Thyroid gland (tissue), 4 donors: ENCODE results near the gene FANCC. TPM values are rescaled to one million over a fixed set of nuclear protein-coding genes. Genes with fewer than 3 reads are reported as not detected.
A peak's percentile ranks its signal among the peaks of the same experiment; 100 is the strongest.

Source experiments
- DNase-seq, 2 donors: peaks; one replicate each; pipeline ENCODE4 v3.0.0-alpha.2; 2019
- H3K27ac ChIP-seq, 3 donors: fragments of 200-600 bp; sonication (generic); 1 replicate in 2 of 3; 2 replicates in 1 of 3; pipeline ENCODE4 v1.5.1; 2016 to 2019; ENCODE audit warnings: mild to moderate bottlenecking in 1 of 3, moderate library complexity in 1 of 3
- H3K27me3 ChIP-seq: fragments of 200-600 bp; sonication (generic); one replicate; pipeline ENCODE4 v1.5.1; 2019
- H3K36me3 ChIP-seq, 2 donors: fragments of 200-600 bp; sonication (generic); one replicate each; pipeline ENCODE4 v1.5.1; 2016 to 2019
- H3K4me1 ChIP-seq, 2 donors: fragments of 200-600 bp; sonication (generic); one replicate each; pipeline ENCODE4 v1.5.1; 2017 to 2019
- H3K4me3 ChIP-seq, 3 donors: fragments of 200-600 bp; sonication (generic); replicated peaks in 1 of 3; 1 replicate in 2 of 3; 2 replicates in 1 of 3; pipeline ENCODE4 v1.5.1; 2016; ENCODE audit warnings: mild to moderate bottlenecking in 1 of 3
- H3K9me3 ChIP-seq: fragments of 200-600 bp; sonication (generic); one replicate; pipeline ENCODE4 v1.5.1; 2017
- POLR2A ChIP-seq, 2 donors: fragments of 450-650 bp; IDR thresholded peaks; one replicate each; pipeline ENCODE4 v1.6.1; 2017; ENCODE audit warnings: antibody characterized with exemption in 2 of 2, mild to moderate bottlenecking in 2 of 2, moderate library complexity in 1 of 2
- WGBS, 2 donors: methylation state at CpG; one replicate each; pipeline ENCODE4 v1.1.5; 2017; 5-methylcytosine and 5-hydroxymethylcytosine counted together
- intact Hi-C: fragments of 100-400 bp; cut with DNase I; formaldehyde crosslinking; loops from one replicate; pipeline ENCODE4 v1.15.1; 2023
- total RNA-seq, 4 donors: library from RNA; depleted of rRNA; stranded (reverse); fragments of >200 nt; gene quantifications; one replicate each; pipeline ENCODE4 v1.2.3, GENCODE V29; 2016
- TF ChIP-seq, protein P1 (sequence below), 6 experiments: fragments of 200-600 bp in 3 of 6; fragments of 450-650 bp in 3 of 6; sonication (generic) in 3 of 6; IDR thresholded peaks; one replicate each; pipeline ENCODE4 v1.5.1; 2016 to 2019; ENCODE audit warnings: antibody characterized with exemption in 6 of 6, mild to moderate bottlenecking in 2 of 6, inconsistent platforms in 1 of 6, moderate library complexity in 1 of 6

FANCC gene
- total RNA-seq, 4 donors from 2014 or later: 13.9 to 15.0 (median 14.2) TPM

GRCh38 chr9:95307538-95307937 is 10.0 kb downstream of the FANCC start:
- H3K27me3 ChIP-seq: no peaks in the 10 kb centered on the region
- intact Hi-C loops: no loop called here
- no peak for TF ChIP-seq POLR2A (IDR thresholded peaks at IDR 0.05)
- TF ChIP-seq, protein P1, sequence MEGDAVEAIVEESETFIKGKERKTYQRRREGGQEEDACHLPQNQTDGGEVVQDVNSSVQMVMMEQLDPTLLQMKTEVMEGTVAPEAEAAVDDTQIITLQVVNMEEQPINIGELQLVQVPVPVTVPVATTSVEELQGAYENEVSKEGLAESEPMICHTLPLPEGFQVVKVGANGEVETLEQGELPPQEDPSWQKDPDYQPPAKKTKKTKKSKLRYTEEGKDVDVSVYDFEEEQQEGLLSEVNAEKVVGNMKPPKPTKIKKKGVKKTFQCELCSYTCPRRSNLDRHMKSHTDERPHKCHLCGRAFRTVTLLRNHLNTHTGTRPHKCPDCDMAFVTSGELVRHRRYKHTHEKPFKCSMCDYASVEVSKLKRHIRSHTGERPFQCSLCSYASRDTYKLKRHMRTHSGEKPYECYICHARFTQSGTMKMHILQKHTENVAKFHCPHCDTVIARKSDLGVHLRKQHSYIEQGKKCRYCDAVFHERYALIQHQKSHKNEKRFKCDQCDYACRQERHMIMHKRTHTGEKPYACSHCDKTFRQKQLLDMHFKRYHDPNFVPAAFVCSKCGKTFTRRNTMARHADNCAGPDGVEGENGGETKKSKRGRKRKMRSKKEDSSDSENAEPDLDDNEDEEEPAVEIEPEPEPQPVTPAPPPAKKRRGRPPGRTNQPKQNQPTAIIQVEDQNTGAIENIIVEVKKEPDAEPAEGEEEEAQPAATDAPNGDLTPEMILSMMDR (IDR thresholded peaks at IDR 0.05): no peak
- H3K27ac ChIP-seq: no peak overlapping the region
- no peaks in the 10 kb centered on the region for H3K36me3 ChIP-seq
- no peaks in the 10 kb centered on the region for H3K9me3 ChIP-seq
- no peak overlapping the region for H3K4me3 ChIP-seq
- peaks cover 3 to 21% of the 10 kb centered on the region in 2 donors for H3K4me1 ChIP-seq
- no peak for DNase-seq

DNA sequence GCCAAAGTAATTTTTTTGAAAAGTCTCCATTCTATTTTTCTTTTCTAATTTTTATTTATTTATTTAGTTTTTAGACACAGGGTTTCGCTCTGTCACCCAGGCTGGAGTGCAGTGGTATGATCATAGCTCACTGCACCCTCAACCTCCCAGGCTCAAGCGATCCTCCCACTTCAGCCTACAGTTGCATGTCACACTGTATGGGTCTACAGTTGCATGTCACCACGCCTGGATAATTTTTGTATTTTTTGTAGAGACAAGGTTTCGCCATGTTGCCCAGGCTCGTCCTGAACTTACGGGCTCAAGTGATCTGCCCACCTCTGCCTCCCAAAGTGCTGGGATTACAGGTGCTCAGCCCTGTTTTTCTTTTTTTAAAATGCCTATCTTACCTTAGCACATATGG is 10.7 kb downstream of the FANCC start:
- intact Hi-C loops: no loop called here
- peaks cover 3 to 21% of the 10 kb centered on the region in 2 donors for H3K4me1 ChIP-seq
- H3K9me3 ChIP-seq: no peaks in the 10 kb centered on the region
- DNase-seq: peak in 1 of 2 donors; percentile 24
- H3K27me3 ChIP-seq: no peaks in the 10 kb centered on the region
- H3K27ac ChIP-seq: no peak overlapping the region
- no peak overlapping the region for H3K4me3 ChIP-seq
- WGBS, 2 donors: 43 to 59% methylated on average over 6 of the region's 6 CpGs
- H3K36me3 ChIP-seq: no peaks in the 10 kb centered on the region
- TF ChIP-seq POLR2A (IDR thresholded peaks at IDR 0.05): no peak
- TF ChIP-seq, protein P1 (IDR thresholded peaks at IDR 0.05): no peak

- Histone ChIP-seq H3K4me3 (no peak overlapping the region), H3K27ac (no peak overlapping the region), H3K4me1 (peaks cover 7 to 21% of the 10 kb centered on the region in 2 donors), H3K36me3 (no peaks in the 10 kb centered on the region), H3K27me3 (no peaks in the 10 kb centered on the region), H3K9me3 (no peaks in the 10 kb centered on the region)
- intact Hi-C loops: no loop called here
- no peak for DNase-seq
- 80 to 94% methylated on average over 3 of the region's 3 CpGs for WGBS, 2 donors
- TF ChIP-seq, protein P1 (IDR thresholded peaks at IDR 0.05): no peak
- no peak for TF ChIP-seq POLR2A (IDR thresholded peaks at IDR 0.05)
Observed at GRCh38 chr9:95305770-95306492, 11.6 kb downstream of the FANCC start.

GRCh38 chr9:95302479-95302878 is 15.0 kb downstream of the FANCC start:
- 63 to 70% methylated on average over 5 of the region's 5 CpGs for WGBS, 2 donors

GRCh38 chr9:95297760-95298159 is 19.7 kb downstream of the FANCC start:
- WGBS, 2 donors: 98% methylated on average over 1 of the region's 1 CpG
- intact Hi-C loops: no loop called here
- Histone ChIP-seq H3K27ac (no peak overlapping the region), H3K36me3 (no peaks in the 10 kb centered on the region), H3K9me3 (no peaks in the 10 kb centered on the region), H3K27me3 (no peaks in the 10 kb centered on the region), H3K4me1 (peaks cover 18 to 21% of the 10 kb centered on the region in 2 donors), H3K4me3 (no peak overlapping the region)
- no peak for DNase-seq
- no peak for TF ChIP-seq POLR2A (IDR thresholded peaks at IDR 0.05)
- TF ChIP-seq, protein P1 (IDR thresholded peaks at IDR 0.05): no peak

More at GRCh38 chr9:95302479-95302878, 15.0 kb downstream of the FANCC start:
- no peak overlapping the region for H3K27ac ChIP-seq
- H3K9me3 ChIP-seq: no peaks in the 10 kb centered on the region
- intact Hi-C loops: no loop called here
- DNase-seq: no peak
- no peak for TF ChIP-seq POLR2A (IDR thresholded peaks at IDR 0.05)
- TF ChIP-seq, protein P1 (IDR thresholded peaks at IDR 0.05): no peak
- no peaks in the 10 kb centered on the region for H3K27me3 ChIP-seq
- no peaks in the 10 kb centered on the region for H3K36me3 ChIP-seq
- no peak overlapping the region for H3K4me3 ChIP-seq
- peaks cover 13 to 25% of the 10 kb centered on the region in 2 donors for H3K4me1 ChIP-seq
